Measurements from ENCODE around the gene HMGN1.

- TF ChIP-seq, protein P1, sequence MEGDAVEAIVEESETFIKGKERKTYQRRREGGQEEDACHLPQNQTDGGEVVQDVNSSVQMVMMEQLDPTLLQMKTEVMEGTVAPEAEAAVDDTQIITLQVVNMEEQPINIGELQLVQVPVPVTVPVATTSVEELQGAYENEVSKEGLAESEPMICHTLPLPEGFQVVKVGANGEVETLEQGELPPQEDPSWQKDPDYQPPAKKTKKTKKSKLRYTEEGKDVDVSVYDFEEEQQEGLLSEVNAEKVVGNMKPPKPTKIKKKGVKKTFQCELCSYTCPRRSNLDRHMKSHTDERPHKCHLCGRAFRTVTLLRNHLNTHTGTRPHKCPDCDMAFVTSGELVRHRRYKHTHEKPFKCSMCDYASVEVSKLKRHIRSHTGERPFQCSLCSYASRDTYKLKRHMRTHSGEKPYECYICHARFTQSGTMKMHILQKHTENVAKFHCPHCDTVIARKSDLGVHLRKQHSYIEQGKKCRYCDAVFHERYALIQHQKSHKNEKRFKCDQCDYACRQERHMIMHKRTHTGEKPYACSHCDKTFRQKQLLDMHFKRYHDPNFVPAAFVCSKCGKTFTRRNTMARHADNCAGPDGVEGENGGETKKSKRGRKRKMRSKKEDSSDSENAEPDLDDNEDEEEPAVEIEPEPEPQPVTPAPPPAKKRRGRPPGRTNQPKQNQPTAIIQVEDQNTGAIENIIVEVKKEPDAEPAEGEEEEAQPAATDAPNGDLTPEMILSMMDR (IDR thresholded peaks at IDR 0.05; ENCODE audit: low read depth, low read length, missing input control), result no peak
- no peak for TF ChIP-seq TAF1 (conservative IDR thresholded peaks at IDR 0.05)
- TF ChIP-seq EGR1 (IDR thresholded peaks at IDR 0.05; ENCODE audit: low read depth in 2 of 2), result no peak
- no peak for TF ChIP-seq HNF4A (conservative IDR thresholded peaks at IDR 0.05)
- TF ChIP-seq GABPA (IDR thresholded peaks at IDR 0.05 in 1 of 2, conservative IDR thresholded peaks at IDR 0.05 in 1 of 2), result no peak
- TF ChIP-seq YY1 (IDR thresholded peaks at IDR 0.05), result no peak
- TF ChIP-seq ATF3 (IDR thresholded peaks at IDR 0.05), result no peak
- TF ChIP-seq RAD21 (IDR thresholded peaks at IDR 0.05), result no peak
- TF ChIP-seq FOXA1 (IDR thresholded peaks at IDR 0.05), result no peak
- no peak for TF ChIP-seq JUND (IDR thresholded peaks at IDR 0.05)
- TF ChIP-seq REST (IDR thresholded peaks at IDR 0.05), result no peak
- TF ChIP-seq, protein P2, sequence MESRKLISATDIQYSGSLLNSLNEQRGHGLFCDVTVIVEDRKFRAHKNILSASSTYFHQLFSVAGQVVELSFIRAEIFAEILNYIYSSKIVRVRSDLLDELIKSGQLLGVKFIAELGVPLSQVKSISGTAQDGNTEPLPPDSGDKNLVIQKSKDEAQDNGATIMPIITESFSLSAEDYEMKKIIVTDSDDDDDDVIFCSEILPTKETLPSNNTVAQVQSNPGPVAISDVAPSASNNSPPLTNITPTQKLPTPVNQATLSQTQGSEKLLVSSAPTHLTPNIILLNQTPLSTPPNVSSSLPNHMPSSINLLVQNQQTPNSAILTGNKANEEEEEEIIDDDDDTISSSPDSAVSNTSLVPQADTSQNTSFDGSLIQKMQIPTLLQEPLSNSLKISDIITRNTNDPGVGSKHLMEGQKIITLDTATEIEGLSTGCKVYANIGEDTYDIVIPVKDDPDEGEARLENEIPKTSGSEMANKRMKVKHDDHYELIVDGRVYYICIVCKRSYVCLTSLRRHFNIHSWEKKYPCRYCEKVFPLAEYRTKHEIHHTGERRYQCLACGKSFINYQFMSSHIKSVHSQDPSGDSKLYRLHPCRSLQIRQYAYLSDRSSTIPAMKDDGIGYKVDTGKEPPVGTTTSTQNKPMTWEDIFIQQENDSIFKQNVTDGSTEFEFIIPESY (IDR thresholded peaks at IDR 0.05), result no peak
- no peak for TF ChIP-seq SP1 (IDR thresholded peaks at IDR 0.05)
- TF ChIP-seq MAX (IDR thresholded peaks at IDR 0.05), result no peak
Measured at GRCh38 chr21:39327727-39328126, 21.2 kb downstream of the HMGN1 start.

All from liver (tissue), 3 donors.